Measurements from ENCODE around the gene EPPIN. TPM values are rescaled to one million over a fixed set of nuclear protein-coding genes. Genes with fewer than 3 reads are reported as not detected.

The EPPIN gene
- polyA plus RNA-seq, 1 of the 3 experiments (the other 2 are of a cell fraction): not detected

- Histone ChIP-seq H3K27ac (ENCODE audit: low read depth in 2 of 2, low read length in 1 of 2) (no peak overlapping the region), H3K27me3 (ENCODE audit: insufficient read depth) (peaks cover 5% of the 10 kb centered on the region; the same call in 1 of the 2 replicates), H2AFZ (ENCODE audit: low read depth) (no peak overlapping the region), H3K4me3 (ENCODE audit: low read depth in 2 of 2, low read length in 1 of 2) (no peak overlapping the region), H3K4me1 (ENCODE audit: control insufficient read depth in 1 of 2, insufficient read depth in 2 of 2, low read depth in 1 of 2, low read length in 1 of 2) (no peaks in the 10 kb centered on the region), H3K9me2 (no peaks in the 10 kb centered on the region), H3K9me3 (no peaks in the 10 kb centered on the region), H4K20me1 (ENCODE audit: insufficient read depth) (no peaks in the 10 kb centered on the region), H3K9ac (no peak overlapping the region), H3K79me2 (ENCODE audit: insufficient read depth) (no peaks in the 10 kb centered on the region), H3K36me3 (replicated peaks in 1 of 2; ENCODE audit: control insufficient read depth in 1 of 2, insufficient read depth in 2 of 2, low read length in 1 of 2) (no peaks in the 10 kb centered on the region), H3K4me2 (no peak overlapping the region), H3F3A (replicated peaks; ENCODE audit: insufficient read depth) (no peaks in the 10 kb centered on the region)
- TF ChIP-seq EP300 (IDR thresholded peaks at IDR 0.05; ENCODE audit: borderline replicate concordance in 1 of 2, low read depth in 1 of 2, low read length in 1 of 2) (no peak), SIN3A (IDR thresholded peaks at IDR 0.05; ENCODE audit: borderline replicate concordance, low read depth, low read length) (no peak), TAF1 (IDR thresholded peaks at IDR 0.05; ENCODE audit: borderline replicate concordance, low read depth, low read length) (no peak)
- CTCF ChIA-PET: no interaction called here
- WGBS (ENCODE audit: low lambda C conversion rate): 0% methylated on average over 2 of the region's 2 CpGs
- DNase-seq: no peak
- POLR2A ChIA-PET: no interaction called here
Measured at GRCh38 chr20:45552456-45552855, 5.3 kb upstream of the EPPIN start.

- Histone ChIP-seq H3K4me2 (no peak overlapping the region), H3K4me3 (ENCODE audit: low read depth in 2 of 2, low read length in 1 of 2) (no peak overlapping the region), H3K9me2 (no peaks in the 10 kb centered on the region), H3K4me1 (ENCODE audit: control insufficient read depth in 1 of 2, insufficient read depth in 2 of 2, low read depth in 1 of 2, low read length in 1 of 2) (no peaks in the 10 kb centered on the region), H3K79me2 (ENCODE audit: insufficient read depth) (no peaks in the 10 kb centered on the region), H3K9me3 (no peaks in the 10 kb centered on the region), H2AFZ (ENCODE audit: low read depth) (no peak overlapping the region), H3F3A (replicated peaks; ENCODE audit: insufficient read depth) (no peaks in the 10 kb centered on the region), H3K9ac (no peak overlapping the region), H3K27ac (ENCODE audit: low read depth in 2 of 2, low read length in 1 of 2) (no peak overlapping the region), H3K36me3 (replicated peaks in 1 of 2; ENCODE audit: control insufficient read depth in 1 of 2, insufficient read depth in 2 of 2, low read length in 1 of 2) (no peaks in the 10 kb centered on the region), H4K20me1 (ENCODE audit: insufficient read depth) (no peaks in the 10 kb centered on the region), H3K27me3 (ENCODE audit: insufficient read depth) (peaks cover 13% of the 10 kb centered on the region; the same call in 1 of the 2 replicates)
- TF ChIP-seq RXRA (IDR thresholded peaks at IDR 0.05; ENCODE audit: borderline replicate concordance, low read depth): no peak
- POLR2A ChIA-PET: no interaction called here
- no peak for DNase-seq
- CTCF ChIA-PET: no interaction called here
Measured at GRCh38 chr20:45550765-45551164, 3.6 kb upstream of the EPPIN start.

- ChIA-PET CTCF (no interaction called here), POLR2A (no interaction called here)
- Histone ChIP-seq H3K9me3 (no peaks in the 10 kb centered on the region), H4K20me1 (ENCODE audit: insufficient read depth) (no peaks in the 10 kb centered on the region), H2AFZ (ENCODE audit: low read depth) (no peak overlapping the region), H3K4me3 (ENCODE audit: low read depth in 2 of 2, low read length in 1 of 2) (no peak overlapping the region), H3K4me2 (no peak overlapping the region), H3K79me2 (ENCODE audit: insufficient read depth) (no peaks in the 10 kb centered on the region), H3F3A (replicated peaks; ENCODE audit: insufficient read depth) (no peaks in the 10 kb centered on the region), H3K27ac (ENCODE audit: low read depth in 2 of 2, low read length in 1 of 2) (no peak overlapping the region), H3K36me3 (replicated peaks in 1 of 2; ENCODE audit: control insufficient read depth in 1 of 2, insufficient read depth in 2 of 2, low read length in 1 of 2) (no peaks in the 10 kb centered on the region), H3K9ac (no peak overlapping the region), H3K27me3 (ENCODE audit: insufficient read depth) (peaks cover 23% of the 10 kb centered on the region; the same call in 1 of the 2 replicates), H3K9me2 (no peaks in the 10 kb centered on the region), H3K4me1 (ENCODE audit: control insufficient read depth in 1 of 2, insufficient read depth in 2 of 2, low read depth in 1 of 2, low read length in 1 of 2) (no peaks in the 10 kb centered on the region)
- DNase-seq: no peak
- WGBS (ENCODE audit: low lambda C conversion rate): 21% methylated on average over 7 of the region's 7 CpGs
- no peak for TF ChIP-seq TCF12 (IDR thresholded peaks at IDR 0.05)
- no peak for TF ChIP-seq CHD2 (IDR thresholded peaks at IDR 0.05; ENCODE audit: low read length, partially characterized antibody)
- no peak for TF ChIP-seq NFIC (IDR thresholded peaks at IDR 0.05; ENCODE audit: borderline replicate concordance)
- TF ChIP-seq SIN3A (IDR thresholded peaks at IDR 0.05; ENCODE audit: borderline replicate concordance, low read depth, low read length): no peak
- TF ChIP-seq EZH2phosphoT487 (IDR thresholded peaks at IDR 0.05; ENCODE audit: borderline replicate concordance, low read depth): no peak
- no peak for TF ChIP-seq RCOR1 (IDR thresholded peaks at IDR 0.05; ENCODE audit: low read length)
Measured at GRCh38 chr20:45548410-45548809, 1.2 kb upstream of the EPPIN start.
